ENCODE results near the gene CEP44.
"Not testable (repeated sequence)": the region's sequence is repeated elsewhere in the genome, so short reads cannot be mapped to it uniquely, and the experiment has no call there.

CEP44 gene

GRCh38 chr4:174380206-174380605 lies 96.5 kb downstream of the CEP44 start:
- not testable (repeated sequence) for H3K36me3 Mint-ChIP-seq, H3K4me1 Mint-ChIP-seq, H3K4me3 Mint-ChIP-seq, H3K27me3 Mint-ChIP-seq, H3K27ac Mint-ChIP-seq, ATAC-seq, H3K9me3 Mint-ChIP-seq

GRCh38 chr4:174380699-174381439 lies 97.2 kb downstream of the CEP44 start:
- ATAC-seq: no peak
- no peaks in the 10 kb centered on the region for H3K36me3 Mint-ChIP-seq
- H3K27me3 Mint-ChIP-seq: peaks cover 8% of the 10 kb centered on the region
- H3K4me1 Mint-ChIP-seq: no peaks in the 10 kb centered on the region
- H3K4me3 Mint-ChIP-seq: no peak overlapping the region
- no peaks in the 10 kb centered on the region for H3K9me3 Mint-ChIP-seq
- H3K27ac Mint-ChIP-seq: no peak overlapping the region

- Mint-ChIP-seq H3K9me3 (no peaks in the 10 kb centered on the region), H3K36me3 (no peaks in the 10 kb centered on the region), H3K27me3 (peaks cover 8% of the 10 kb centered on the region), H3K4me3 (no peak overlapping the region), H3K27ac (no peak overlapping the region), H3K4me1 (no peaks in the 10 kb centered on the region)
- no peak for ATAC-seq
These were observed 97.7 kb downstream of the CEP44 start for GRCh38 chr4:174381440-174381800.
